Natural killer cell (primary cell): Measurements from ENCODE around the gene VCAN. TPM values are rescaled to one million over a fixed set of nuclear protein-coding genes. Genes with fewer than 3 reads are reported as not detected.

ENCODE experiments used
- ATAC-seq, 3 donors: fragments of 150-1000 bp in 2 of 3; fragments of 200-7000 bp in 1 of 3; cut with Tn5 transposase; 1 replicate in 1 of 3; 2 replicates in 2 of 3; pipeline ENCODE4 v1.10.0; 2021; ENCODE audit warnings: mild to moderate bottlenecking in 2 of 3, moderate library complexity in 2 of 3
- DNase-seq, 2 donors: peaks; one replicate each; pipeline versions ENCODE4 v3.0.0 to v3.0.0-alpha.2; 2013 to 2021; ENCODE audit warnings: mixed read lengths in 1 of 2
- H3K27ac ChIP-seq: one replicate; pipeline ENCODE4 v1.5.1; 2013; ENCODE audit warnings: mild to moderate bottlenecking, low read length
- H3K27me3 ChIP-seq: one replicate; pipeline ENCODE4 v1.6.1; 2013; ENCODE audit warnings: low read length; ENCODE audit not compliant: control insufficient read depth, insufficient read depth
- H3K36me3 ChIP-seq: one replicate; pipeline ENCODE4 v1.6.1; 2013; ENCODE audit warnings: low read length; ENCODE audit not compliant: control insufficient read depth, insufficient read depth
- H3K4me1 ChIP-seq: one replicate; pipeline ENCODE4 v1.6.1; 2013; ENCODE audit warnings: low read length; ENCODE audit not compliant: control insufficient read depth, insufficient read depth
- H3K4me3 ChIP-seq: one replicate; pipeline ENCODE4 v1.5.1; 2013; ENCODE audit warnings: low read length
- H3K9me3 ChIP-seq: one replicate; pipeline ENCODE4 v1.6.1; 2013; ENCODE audit warnings: low read length; ENCODE audit not compliant: control insufficient read depth, insufficient read depth
- H3K27ac Mint-ChIP-seq, 2 donors: one replicate each; pipeline ENCODE4 v1.8.0; 2022; ENCODE audit warnings: mild to moderate bottlenecking in 2 of 2, mixed read lengths in 2 of 2, moderate library complexity in 1 of 2
- H3K27me3 Mint-ChIP-seq, 2 donors: one replicate each; pipeline ENCODE4 v1.8.0; 2022; ENCODE audit warnings: low read depth in 2 of 2, mixed read lengths in 2 of 2
- H3K36me3 Mint-ChIP-seq: one replicate; pipeline ENCODE4 v1.8.0; 2022; ENCODE audit warnings: mixed read lengths
- H3K4me1 Mint-ChIP-seq, 2 donors: one replicate each; pipeline ENCODE4 v1.8.0; 2022; ENCODE audit warnings: mixed read lengths in 2 of 2
- H3K4me3 Mint-ChIP-seq: one replicate; pipeline ENCODE4 v1.8.0; 2022; ENCODE audit warnings: mild to moderate bottlenecking, moderate library complexity, mixed read lengths
- H3K9me3 Mint-ChIP-seq, 2 donors: one replicate each; pipeline ENCODE4 v1.8.0; 2022; ENCODE audit warnings: mixed read lengths in 2 of 2
- WGBS: methylation state at CpG from one replicate; pipeline ENCODE4 v1.1.7; 2013; ENCODE audit warnings: missing lambda C conversion rate; ENCODE audit not compliant: insufficient coverage; 5-methylcytosine and 5-hydroxymethylcytosine counted together
- intact Hi-C: fragments of 100-400 bp; cut with micrococcal nuclease; formaldehyde crosslinking; loops from one replicate; pipeline ENCODE4 v1.14.2; 2022
- total RNA-seq, 4 donors: library from RNA; stranded (reverse); fragments of 120-200 nt in 1 of 4; gene quantifications; one replicate each; pipeline versions ENCODE4 v1.2.3 to v1.2.4, GENCODE V29; 2013 to 2022
- TF ChIP-seq, protein P1 (sequence below): fragments of 200-600 bp; IDR thresholded peaks from one replicate; pipeline ENCODE4 v1.8.0; 2022; ENCODE audit warnings: antibody characterized with exemption

The VCAN gene
- total RNA-seq, 3 donors from 2014 or later (not counting 1 experiment from before 2014, with no cell fraction given) = 2.3 to 60.1 (median 28.4) TPM

DNA sequence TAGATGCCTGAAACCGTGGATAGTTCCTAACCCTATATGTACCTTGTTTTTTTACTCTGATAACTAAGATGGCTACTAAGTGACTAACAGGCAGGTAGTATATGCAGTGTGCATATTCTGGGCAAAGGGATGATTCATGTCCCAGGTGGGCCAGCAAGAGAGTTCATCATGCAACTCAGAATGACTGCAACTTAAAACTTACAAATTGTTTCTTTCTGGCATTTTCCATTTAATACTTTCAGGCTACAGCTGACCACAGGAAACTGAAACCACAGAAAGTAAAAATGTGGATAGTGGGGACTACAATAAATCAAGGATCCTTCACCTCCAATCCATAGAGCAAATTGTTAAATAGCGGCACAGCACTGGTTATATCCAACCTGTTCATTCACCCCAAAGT, 30.7 kb upstream of the VCAN start:
- H3K27me3 Mint-ChIP-seq = no peaks in the 10 kb centered on the region
- no peak for ATAC-seq
- H3K4me3 ChIP-seq = no peak overlapping the region
- no peaks in the 10 kb centered on the region for H3K4me1 Mint-ChIP-seq
- intact Hi-C loops = no loop called here
- H3K4me1 ChIP-seq = no peaks in the 10 kb centered on the region
- WGBS = 100% methylated on average over 1 of the region's 2 CpGs
- DNase-seq = no peak
- H3K9me3 ChIP-seq = no peaks in the 10 kb centered on the region
- no peaks in the 10 kb centered on the region for H3K9me3 Mint-ChIP-seq
- H3K27ac ChIP-seq = no peak overlapping the region
- no peak overlapping the region for H3K4me3 Mint-ChIP-seq
- H3K36me3 Mint-ChIP-seq = no peaks in the 10 kb centered on the region
- H3K27ac Mint-ChIP-seq = no peak overlapping the region
- H3K27me3 ChIP-seq = no peaks in the 10 kb centered on the region
- TF ChIP-seq, protein P1, sequence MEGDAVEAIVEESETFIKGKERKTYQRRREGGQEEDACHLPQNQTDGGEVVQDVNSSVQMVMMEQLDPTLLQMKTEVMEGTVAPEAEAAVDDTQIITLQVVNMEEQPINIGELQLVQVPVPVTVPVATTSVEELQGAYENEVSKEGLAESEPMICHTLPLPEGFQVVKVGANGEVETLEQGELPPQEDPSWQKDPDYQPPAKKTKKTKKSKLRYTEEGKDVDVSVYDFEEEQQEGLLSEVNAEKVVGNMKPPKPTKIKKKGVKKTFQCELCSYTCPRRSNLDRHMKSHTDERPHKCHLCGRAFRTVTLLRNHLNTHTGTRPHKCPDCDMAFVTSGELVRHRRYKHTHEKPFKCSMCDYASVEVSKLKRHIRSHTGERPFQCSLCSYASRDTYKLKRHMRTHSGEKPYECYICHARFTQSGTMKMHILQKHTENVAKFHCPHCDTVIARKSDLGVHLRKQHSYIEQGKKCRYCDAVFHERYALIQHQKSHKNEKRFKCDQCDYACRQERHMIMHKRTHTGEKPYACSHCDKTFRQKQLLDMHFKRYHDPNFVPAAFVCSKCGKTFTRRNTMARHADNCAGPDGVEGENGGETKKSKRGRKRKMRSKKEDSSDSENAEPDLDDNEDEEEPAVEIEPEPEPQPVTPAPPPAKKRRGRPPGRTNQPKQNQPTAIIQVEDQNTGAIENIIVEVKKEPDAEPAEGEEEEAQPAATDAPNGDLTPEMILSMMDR = no peak
- no peaks in the 10 kb centered on the region for H3K36me3 ChIP-seq

DNA sequence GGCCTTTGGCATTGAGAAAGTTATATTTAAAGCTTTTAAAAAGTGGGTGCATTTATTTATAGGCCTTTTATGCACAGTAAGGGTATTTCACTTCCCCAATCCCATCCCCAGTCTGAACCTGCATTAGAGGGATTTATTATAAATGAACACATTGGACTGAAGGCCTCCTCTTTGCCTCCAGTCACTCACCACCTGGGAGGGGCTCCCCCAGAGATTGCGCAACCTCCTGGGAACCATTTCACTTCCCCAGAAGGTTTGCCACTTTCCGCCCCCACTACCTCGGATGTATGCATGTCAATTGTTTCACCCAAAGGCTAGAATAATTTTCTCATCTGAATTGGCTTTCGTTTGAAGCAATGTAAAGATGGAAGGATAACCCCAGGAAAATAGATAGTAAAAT, 29.8 kb upstream of the VCAN start:
- Mint-ChIP-seq H3K4me3 (no peak overlapping the region), H3K4me1 (no peaks in the 10 kb centered on the region), H3K27ac (no peak overlapping the region), H3K9me3 (no peaks in the 10 kb centered on the region), H3K27me3 (no peaks in the 10 kb centered on the region), H3K36me3 (no peaks in the 10 kb centered on the region)
- ATAC-seq (no peak), DNase-seq (no peak)
- Histone ChIP-seq H3K9me3 (no peaks in the 10 kb centered on the region), H3K36me3 (no peaks in the 10 kb centered on the region), H3K27ac (no peak overlapping the region), H3K4me3 (no peak overlapping the region), H3K27me3 (no peaks in the 10 kb centered on the region), H3K4me1 (no peaks in the 10 kb centered on the region)
- TF ChIP-seq, protein P1 = no peak
- 67% methylated on average over 4 of the region's 4 CpGs for WGBS
- intact Hi-C loops = no loop called here

DNA sequence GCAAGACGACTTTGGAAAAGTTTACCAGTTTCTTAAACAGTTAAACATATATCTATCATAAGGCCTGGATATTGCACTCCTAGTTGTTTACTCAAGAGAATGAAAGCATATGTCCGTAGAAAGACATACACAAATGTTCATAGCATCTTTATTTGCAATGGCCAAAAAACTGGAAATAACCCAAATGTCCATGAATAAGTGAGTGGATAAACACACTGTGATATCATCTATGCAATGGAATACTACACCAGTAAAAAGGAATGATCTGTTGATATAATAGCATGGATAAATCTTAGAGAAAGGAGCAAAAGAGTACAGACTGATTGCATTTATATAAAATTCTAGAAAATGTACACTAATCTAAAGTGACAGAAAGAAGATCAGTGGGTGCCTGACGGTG, 28.0 kb upstream of the VCAN start:
- no peak overlapping the region for H3K27ac ChIP-seq
- Mint-ChIP-seq H3K27ac (no peak overlapping the region), H3K4me1 (no peaks in the 10 kb centered on the region), H3K36me3 (no peaks in the 10 kb centered on the region), H3K27me3 (no peaks in the 10 kb centered on the region), H3K4me3 (no peak overlapping the region), H3K9me3 (no peaks in the 10 kb centered on the region)
- H3K36me3 ChIP-seq = no peaks in the 10 kb centered on the region
- WGBS = 81% methylated on average over 3 of the region's 3 CpGs
- TF ChIP-seq, protein P1 = no peak
- no peaks in the 10 kb centered on the region for H3K9me3 ChIP-seq
- H3K27me3 ChIP-seq = no peaks in the 10 kb centered on the region
- DNase-seq (no peak), ATAC-seq (no peak)
- H3K4me3 ChIP-seq = no peak overlapping the region
- intact Hi-C loops = no loop called here
- H3K4me1 ChIP-seq = no peaks in the 10 kb centered on the region

DNA sequence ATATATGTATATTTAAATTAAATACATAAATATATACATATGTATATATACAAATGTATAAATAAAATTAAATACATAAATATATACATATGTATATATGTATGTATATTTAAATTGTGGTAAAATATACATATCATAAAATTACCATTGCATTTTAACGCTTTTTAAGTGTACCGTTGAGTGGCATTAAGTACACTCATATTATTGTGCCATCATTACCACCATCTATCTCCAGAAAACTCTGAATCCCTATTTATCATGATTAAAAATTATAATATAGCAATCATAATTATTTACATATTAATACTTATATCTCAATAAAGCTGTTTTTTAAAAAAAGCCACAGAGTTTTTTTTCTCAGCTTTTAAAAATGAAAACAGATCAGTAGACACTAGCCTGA, 27.1 kb upstream of the VCAN start:
- Histone ChIP-seq H3K4me3 (no peak overlapping the region), H3K9me3 (no peaks in the 10 kb centered on the region), H3K27ac (no peak overlapping the region), H3K27me3 (no peaks in the 10 kb centered on the region), H3K4me1 (no peaks in the 10 kb centered on the region), H3K36me3 (no peaks in the 10 kb centered on the region)
- Mint-ChIP-seq H3K9me3 (no peaks in the 10 kb centered on the region), H3K4me3 (no peak overlapping the region), H3K36me3 (no peaks in the 10 kb centered on the region), H3K27me3 (no peaks in the 10 kb centered on the region), H3K27ac (no peak overlapping the region), H3K4me1 (no peaks in the 10 kb centered on the region)
- ATAC-seq (no peak), DNase-seq (no peak)
- intact Hi-C loops = no loop called here
- TF ChIP-seq, protein P1 = no peak
- WGBS = no CpG with 5 or more reads among the region's 2 CpGs
